HEK293 (cell line): ENCODE measurements around the gene HIPK4.

Experiments used
- AEBP2 ChIP-seq: fragments of 450-650 bp; formaldehyde crosslinking; IDR thresholded peaks from 2 replicates; pipeline ENCODE4 v1.5.1; 2016; ENCODE audit warnings: missing biosample characterization, missing genetic modification characterization, borderline replicate concordance
- FEZF1 ChIP-seq: fragments of 450-650 bp; formaldehyde crosslinking; IDR thresholded peaks from 2 replicates; pipeline ENCODE4 v1.5.1; 2016; ENCODE audit warnings: missing biosample characterization, missing genetic modification characterization
- GLI2 ChIP-seq: fragments of 450-650 bp; formaldehyde crosslinking; IDR thresholded peaks from 2 replicates; pipeline ENCODE4; 2017; ENCODE audit warnings: missing biosample characterization, missing genetic modification characterization, low read depth, borderline replicate concordance
- KLF9 ChIP-seq: fragments of 450-650 bp; formaldehyde crosslinking; IDR thresholded peaks from 2 replicates; pipeline ENCODE4 v1.5.1; 2016; ENCODE audit warnings: missing biosample characterization, missing genetic modification characterization, low read depth
- MZF1 ChIP-seq: fragments of 450-650 bp; formaldehyde crosslinking; IDR thresholded peaks from 2 replicates; pipeline ENCODE4 v1.5.1; 2017; ENCODE audit warnings: missing biosample characterization, missing genetic modification characterization, borderline replicate concordance
- REPIN1 ChIP-seq: fragments of 450-650 bp; formaldehyde crosslinking; IDR thresholded peaks from 2 replicates; pipeline ENCODE4 v1.5.1; 2017; ENCODE audit warnings: missing biosample characterization, missing genetic modification characterization, low read depth
- REST ChIP-seq: fragments of 450-650 bp; formaldehyde crosslinking; IDR thresholded peaks from 2 replicates; pipeline ENCODE4 v1.5.1; 2016; ENCODE audit warnings: missing biosample characterization, missing genetic modification characterization
- ZNF114 ChIP-seq: fragments of 450-650 bp; formaldehyde crosslinking; IDR thresholded peaks from 2 replicates; pipeline ENCODE4 v1.5.0; 2017; ENCODE audit warnings: missing biosample characterization, missing genetic modification characterization
- ZNF133 ChIP-seq: fragments of 450-650 bp; formaldehyde crosslinking; IDR thresholded peaks from 2 replicates; pipeline ENCODE4 v1.5.1; 2016; ENCODE audit warnings: missing biosample characterization, missing genetic modification characterization
- ZNF24 ChIP-seq: fragments of 450-650 bp; formaldehyde crosslinking; IDR thresholded peaks from 2 replicates; pipeline ENCODE4 v1.5.1; 2016; ENCODE audit warnings: missing biosample characterization, missing genetic modification characterization
- ZNF274 ChIP-seq, 2 experiments: fragments of 200-500 bp in 1 of 2; fragments of 450-650 bp in 1 of 2; sonication (Bioruptor generic) in 1 of 2; formaldehyde crosslinking in 1 of 2; IDR thresholded peaks; 2 replicates each; pipeline versions ENCODE4 v1.5.1 to v1.6.1; 2014 to 2016; ENCODE audit warnings: borderline replicate concordance in 1 of 2, inconsistent platforms in 1 of 2, low read length in 1 of 2, missing biosample characterization in 1 of 2, missing genetic modification characterization in 1 of 2
- ZNF350 ChIP-seq: fragments of 450-650 bp; formaldehyde crosslinking; IDR thresholded peaks from 2 replicates; pipeline ENCODE4 v1.5.0; 2017; ENCODE audit warnings: missing biosample characterization, mild to moderate bottlenecking, missing genetic modification characterization
- ZNF354C ChIP-seq: fragments of 450-650 bp; formaldehyde crosslinking; IDR thresholded peaks from 2 replicates; pipeline ENCODE4 v1.5.1; 2016; ENCODE audit warnings: missing biosample characterization, missing genetic modification characterization, low read depth, borderline replicate concordance
- ZNF404 ChIP-seq: fragments of 450-650 bp; formaldehyde crosslinking; IDR thresholded peaks from 2 replicates; pipeline ENCODE4 v1.5.1; 2017; ENCODE audit warnings: missing biosample characterization, missing genetic modification characterization
- ZNF514 ChIP-seq: fragments of 450-650 bp; formaldehyde crosslinking; IDR thresholded peaks from 2 replicates; pipeline ENCODE4 v1.5.1; 2016; ENCODE audit warnings: missing biosample characterization, missing genetic modification characterization
- ZNF580 ChIP-seq: fragments of 450-650 bp; formaldehyde crosslinking; IDR thresholded peaks from 2 replicates; pipeline ENCODE4 v1.5.1; 2016; ENCODE audit warnings: missing biosample characterization, missing genetic modification characterization
- ZNF664 ChIP-seq: fragments of 450-650 bp; formaldehyde crosslinking; IDR thresholded peaks from 2 replicates; pipeline ENCODE4 v1.5.1; 2016; ENCODE audit warnings: missing biosample characterization, missing genetic modification characterization
- ZNF707 ChIP-seq: fragments of 450-650 bp; formaldehyde crosslinking; IDR thresholded peaks from 2 replicates; pipeline ENCODE4 v1.5.1; 2016; ENCODE audit warnings: missing biosample characterization, missing genetic modification characterization
- ZNF776 ChIP-seq: fragments of 450-650 bp; formaldehyde crosslinking; IDR thresholded peaks from 2 replicates; pipeline ENCODE4 v1.5.0; 2017; ENCODE audit warnings: missing biosample characterization, missing genetic modification characterization, borderline replicate concordance
- ZNF785 ChIP-seq: fragments of 450-650 bp; formaldehyde crosslinking; IDR thresholded peaks from 2 replicates; pipeline ENCODE4 v1.5.1; 2016; ENCODE audit warnings: missing biosample characterization, missing genetic modification characterization
- TF ChIP-seq, protein P1 (sequence below): fragments of 450-650 bp; formaldehyde crosslinking; IDR thresholded peaks from 2 replicates; pipeline ENCODE4 v1.5.1; 2016; ENCODE audit warnings: missing biosample characterization, missing genetic modification characterization
- TF ChIP-seq, protein P2 (sequence below): fragments of 450-650 bp; formaldehyde crosslinking; IDR thresholded peaks from 2 replicates; pipeline ENCODE4 v1.5.1; 2017; ENCODE audit warnings: missing biosample characterization, missing genetic modification characterization
- TF ChIP-seq, protein P3 (sequence below): IDR thresholded peaks from 2 replicates; pipeline ENCODE4 v1.6.1; 2011; ENCODE audit warnings: mild to moderate bottlenecking, low read depth, low read length, borderline replicate concordance
- TF ChIP-seq, protein P4 (sequence below): fragments of 450-650 bp; formaldehyde crosslinking; IDR thresholded peaks from 2 replicates; pipeline ENCODE4 v1.5.1; 2016; ENCODE audit warnings: missing biosample characterization, missing genetic modification characterization

HIPK4 gene

GRCh38 chr19:40425450-40426287, 35.7 kb upstream of the HIPK4 start, which contains the start of gene SERTAD1 (continued):
- no peak for TF ChIP-seq ZNF354C
- TF ChIP-seq, protein P1, sequence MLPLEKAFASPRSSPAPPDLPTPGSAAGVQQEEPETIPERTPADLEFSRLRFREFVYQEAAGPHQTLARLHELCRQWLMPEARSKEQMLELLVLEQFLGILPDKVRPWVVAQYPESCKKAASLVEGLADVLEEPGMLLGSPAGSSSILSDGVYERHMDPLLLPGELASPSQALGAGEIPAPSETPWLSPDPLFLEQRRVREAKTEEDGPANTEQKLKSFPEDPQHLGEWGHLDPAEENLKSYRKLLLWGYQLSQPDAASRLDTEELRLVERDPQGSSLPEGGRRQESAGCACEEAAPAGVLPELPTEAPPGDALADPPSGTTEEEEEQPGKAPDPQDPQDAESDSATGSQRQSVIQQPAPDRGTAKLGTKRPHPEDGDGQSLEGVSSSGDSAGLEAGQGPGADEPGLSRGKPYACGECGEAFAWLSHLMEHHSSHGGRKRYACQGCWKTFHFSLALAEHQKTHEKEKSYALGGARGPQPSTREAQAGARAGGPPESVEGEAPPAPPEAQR = peak; percentile 42; the same call in 1 of the 2 replicates
- peak; percentile 46; the same call in 1 of the 2 replicates for TF ChIP-seq ZNF24 (tag by site-specific recombination)
- peak; percentile 70; the same call in 1 of the 2 replicates for TF ChIP-seq MZF1 (tag by site-specific recombination)
- TF ChIP-seq GLI2 (tag by site-specific recombination) = no peak
- no peak for TF ChIP-seq ZNF707
- TF ChIP-seq, protein P2, sequence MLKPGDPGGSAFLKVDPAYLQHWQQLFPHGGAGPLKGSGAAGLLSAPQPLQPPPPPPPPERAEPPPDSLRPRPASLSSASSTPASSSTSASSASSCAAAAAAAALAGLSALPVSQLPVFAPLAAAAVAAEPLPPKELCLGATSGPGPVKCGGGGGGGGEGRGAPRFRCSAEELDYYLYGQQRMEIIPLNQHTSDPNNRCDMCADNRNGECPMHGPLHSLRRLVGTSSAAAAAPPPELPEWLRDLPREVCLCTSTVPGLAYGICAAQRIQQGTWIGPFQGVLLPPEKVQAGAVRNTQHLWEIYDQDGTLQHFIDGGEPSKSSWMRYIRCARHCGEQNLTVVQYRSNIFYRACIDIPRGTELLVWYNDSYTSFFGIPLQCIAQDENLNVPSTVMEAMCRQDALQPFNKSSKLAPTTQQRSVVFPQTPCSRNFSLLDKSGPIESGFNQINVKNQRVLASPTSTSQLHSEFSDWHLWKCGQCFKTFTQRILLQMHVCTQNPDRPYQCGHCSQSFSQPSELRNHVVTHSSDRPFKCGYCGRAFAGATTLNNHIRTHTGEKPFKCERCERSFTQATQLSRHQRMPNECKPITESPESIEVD (tag by site-specific recombination) = no peak
- TF ChIP-seq, protein P3, sequence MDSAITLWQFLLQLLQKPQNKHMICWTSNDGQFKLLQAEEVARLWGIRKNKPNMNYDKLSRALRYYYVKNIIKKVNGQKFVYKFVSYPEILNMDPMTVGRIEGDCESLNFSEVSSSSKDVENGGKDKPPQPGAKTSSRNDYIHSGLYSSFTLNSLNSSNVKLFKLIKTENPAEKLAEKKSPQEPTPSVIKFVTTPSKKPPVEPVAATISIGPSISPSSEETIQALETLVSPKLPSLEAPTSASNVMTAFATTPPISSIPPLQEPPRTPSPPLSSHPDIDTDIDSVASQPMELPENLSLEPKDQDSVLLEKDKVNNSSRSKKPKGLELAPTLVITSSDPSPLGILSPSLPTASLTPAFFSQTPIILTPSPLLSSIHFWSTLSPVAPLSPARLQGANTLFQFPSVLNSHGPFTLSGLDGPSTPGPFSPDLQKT = no peak; the same call in 1 of the 2 replicates
- TF ChIP-seq AEBP2 = no peak
- peak; percentile 92; the same call in 1 of the 2 replicates for TF ChIP-seq ZNF580
- TF ChIP-seq ZNF350 (tag by site-specific recombination) = no peak
- no peak for TF ChIP-seq ZNF404 (tag by site-specific recombination)
- no peak for TF ChIP-seq ZNF776
- peak; percentile 92 for TF ChIP-seq KLF9 (tag by site-specific recombination)
- peak; percentile 67; the same call in 1 of the 2 replicates for TF ChIP-seq ZNF785 (tag by site-specific recombination)
- no peak for TF ChIP-seq ZNF133 (tag by site-specific recombination)
- TF ChIP-seq ZNF114 (tag by site-specific recombination) = no peak
- 0 out of 2 replicates have a peak, but pooled peaks have one; percentile 74 for TF ChIP-seq REPIN1
- TF ChIP-seq, protein P4, sequence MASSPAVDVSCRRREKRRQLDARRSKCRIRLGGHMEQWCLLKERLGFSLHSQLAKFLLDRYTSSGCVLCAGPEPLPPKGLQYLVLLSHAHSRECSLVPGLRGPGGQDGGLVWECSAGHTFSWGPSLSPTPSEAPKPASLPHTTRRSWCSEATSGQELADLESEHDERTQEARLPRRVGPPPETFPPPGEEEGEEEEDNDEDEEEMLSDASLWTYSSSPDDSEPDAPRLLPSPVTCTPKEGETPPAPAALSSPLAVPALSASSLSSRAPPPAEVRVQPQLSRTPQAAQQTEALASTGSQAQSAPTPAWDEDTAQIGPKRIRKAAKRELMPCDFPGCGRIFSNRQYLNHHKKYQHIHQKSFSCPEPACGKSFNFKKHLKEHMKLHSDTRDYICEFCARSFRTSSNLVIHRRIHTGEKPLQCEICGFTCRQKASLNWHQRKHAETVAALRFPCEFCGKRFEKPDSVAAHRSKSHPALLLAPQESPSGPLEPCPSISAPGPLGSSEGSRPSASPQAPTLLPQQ (tag by site-specific recombination) = peak; percentile 74
- TF ChIP-seq ZNF664 (tag by site-specific recombination) = no peak
- TF ChIP-seq ZNF514 (tag by site-specific recombination) = no peak
- 0 out of 2 replicates have a peak, but pooled peaks have one; percentile 36 for TF ChIP-seq REST (tag by site-specific recombination)
- no peak for TF ChIP-seq FEZF1 (tag by site-specific recombination)
- no peak for TF ChIP-seq ZNF274 (IDR thresholded peaks at IDR 0.05; ENCODE audit: low read length)
- TF ChIP-seq ZNF274 (tag by site-specific recombination; IDR thresholded peaks at IDR 0.05; ENCODE audit: borderline replicate concordance) = no peak
